ENCODE measurements around the gene LYAR. TPM values are rescaled to one million over a fixed set of nuclear protein-coding genes. Genes with fewer than 3 reads are reported as not detected.

Gene LYAR
- polyA plus RNA-seq, 3 donors, result 12.9 to 22.6 (median 14.9) TPM

- H3K36me3 Mint-ChIP-seq, result peaks cover 0 to 7% of the 10 kb centered on the region in 2 donors
- intact Hi-C loops (cut with micrococcal nuclease), result no loop called here
- H3K27ac Mint-ChIP-seq, result peak overlapping the region in 1 of 7 donors; percentile 15
- WGBS (ENCODE audit: insufficient coverage), result 16% methylated on average over 41 of the region's 41 CpGs
- no peak overlapping the region for H2AFZ ChIP-seq (ENCODE audit: insufficient read depth, low read depth, low read length, poor library complexity, severe bottlenecking)
- no peak for TF ChIP-seq CTCF (IDR thresholded peaks at IDR 0.05)
- no peaks in the 10 kb centered on the region for H3K79me2 ChIP-seq (ENCODE audit: insufficient read depth, low read length)
- no peak overlapping the region for H3K4me3 ChIP-seq (replicated peaks in 1 of 3; ENCODE audit: low read depth in 2 of 3, low read length in 3 of 3)
- peaks cover 64 to 77% (median 71%) of the 10 kb centered on the region in 3 donors for H3K27me3 Mint-ChIP-seq (ENCODE audit: low read depth in 3 of 3)
- H4K20me1 ChIP-seq (ENCODE audit: insufficient read depth, low read length), result no peaks in the 10 kb centered on the region
- H3K9me3 Mint-ChIP-seq, result peaks cover 5 to 26% (median 15%) of the 10 kb centered on the region in 7 donors
- H3K36me3 ChIP-seq (replicated peaks in 1 of 2; ENCODE audit: control insufficient read depth in 1 of 2, insufficient read depth in 2 of 2, low read length in 2 of 2), result no peaks in the 10 kb centered on the region
- H3K4me2 ChIP-seq (replicated peaks; ENCODE audit: extremely low read depth, low read length, poor library complexity, severe bottlenecking), result no peak overlapping the region
- peak overlapping the region in 1 of 2 donors; percentile 82 for H3K4me3 Mint-ChIP-seq
- no peak overlapping the region for H3K27ac ChIP-seq (ENCODE audit: low read depth in 1 of 2, low read length in 2 of 2)
- no peaks in the 10 kb centered on the region for H3K4me1 Mint-ChIP-seq
- no peak overlapping the region for H3K9ac ChIP-seq (ENCODE audit: insufficient read depth, low read length, poor library complexity, severe bottlenecking)
- H3K9me3 ChIP-seq (replicated peaks in 1 of 2; ENCODE audit: control insufficient read depth in 1 of 2, insufficient read depth in 1 of 2, low read length in 2 of 2), result peaks cover 0 to 4% of the 10 kb centered on the region in 2 donors
- no peaks in the 10 kb centered on the region for H3K4me1 ChIP-seq (ENCODE audit: control insufficient read depth in 1 of 2, insufficient read depth in 2 of 2, low read length in 2 of 2)
- peaks cover 22 to 48% of the 10 kb centered on the region in 2 donors for H3K27me3 ChIP-seq (ENCODE audit: control insufficient read depth in 2 of 2, insufficient read depth in 2 of 2, low read length in 2 of 2)
- no peak for DNase-seq
Observed at GRCh38 chr4:4225915-4226605, 63.9 kb downstream of the LYAR start.

Other genes starting within 250 kb of the LYAR start
- gene OTOP1, start 63.2 kb downstream of the LYAR start, polyA plus RNA-seq, result not detected
- 10 to 100 TPM; 11.4 to 35.1 (median 29.7) TPM for gene TMEM128, start 41.9 kb downstream of the LYAR start, polyA plus RNA-seq
- 1 to 10 TPM; 1.4 to 3.8 (median 1.7) TPM for gene ZBTB49, start 97 bp upstream of the LYAR start, polyA plus RNA-seq
- gene NSG1, start 96.9 kb upstream of the LYAR start, polyA plus RNA-seq, result under 1 TPM in 1 of 3 donors, not detected in 2; 0.10 TPM

Measured in CD14-positive monocyte (primary cell).